ENCODE data around the gene ARHGAP6. TPM values are rescaled to one million over a fixed set of nuclear protein-coding genes. Genes with fewer than 3 reads are reported as not detected.

The ARHGAP6 gene
- polyA plus RNA-seq, 2 of the 4 experiments (the other 2 are of a cell fraction), result 0.04 TPM; not detected in 1

- no peaks in the 10 kb centered on the region for H3K4me1 ChIP-seq
- H3K9me3 ChIP-seq, result no peaks in the 10 kb centered on the region
- H3K4me3 ChIP-seq, result no peak overlapping the region
- WGBS (ENCODE audit: missing lambda C conversion rate), result 13% methylated on average over 1 of the region's 1 CpG
- no peak overlapping the region for H3K27ac ChIP-seq
- ChIA-PET POLR2A (no interaction called here), CTCF (no interaction called here)
- H3K4me2 ChIP-seq, result no peak overlapping the region
- TF ChIP-seq FOSB (CRISPR knock-in tag; IDR thresholded peaks at IDR 0.05) (no peak), ZNF302 (CRISPR knock-in tag; IDR thresholded peaks at IDR 0.05) (no peak), HES2 (IDR thresholded peaks at IDR 0.05) (no peak), ZFP36 (IDR thresholded peaks at IDR 0.05; ENCODE audit: borderline replicate concordance, partially characterized antibody) (no peak), CEBPB (IDR thresholded peaks at IDR 0.05) (no peak), HOXB13 (CRISPR knock-in tag; IDR thresholded peaks at IDR 0.05; ENCODE audit: low read depth) (no peak), JUNB (IDR thresholded peaks at IDR 0.05) (no peak), ATOH8 (CRISPR knock-in tag; IDR thresholded peaks at IDR 0.05; ENCODE audit: low read depth) (no peak), FOXS1 (CRISPR knock-in tag; IDR thresholded peaks at IDR 0.05) (no peak), ELK1 (IDR thresholded peaks at IDR 0.05; ENCODE audit: low read depth, low read length) (no peak), REST (IDR thresholded peaks at IDR 0.05) (no peak), POLR2A (IDR thresholded peaks at IDR 0.05; ENCODE audit: low read length) (no peak), CBX2 (IDR thresholded peaks at IDR 0.05; ENCODE audit: borderline replicate concordance, low read depth) (no peak), EHMT2 (IDR thresholded peaks at IDR 0.05; ENCODE audit: low read depth) (no peak), ESRRA (IDR thresholded peaks at IDR 0.05; ENCODE audit: borderline replicate concordance, low read length) (no peak), PBX3 (IDR thresholded peaks at IDR 0.05) (no peak), KDM1A (IDR thresholded peaks at IDR 0.05; ENCODE audit: low read depth) (no peak), RCOR1 (IDR thresholded peaks at IDR 0.05; ENCODE audit: low read depth, low read length) (no peak), HEYL (CRISPR knock-in tag; IDR thresholded peaks at IDR 0.05) (no peak)
- ATAC-seq (no peak), FAIRE-seq (no peak), DNase-seq (ENCODE audit: low read depth in 1 of 2, low spot score in 1 of 2) (no peak)
These were observed 378.2 kb downstream of the ARHGAP6 start for GRCh38 chrX:11287505-11287904.

GRCh38 chrX:11285651-11286050 lies 380.1 kb downstream of the ARHGAP6 start:
- FAIRE-seq, result no peak
- Histone ChIP-seq H3K4me3 (no peak overlapping the region), H3K9me3 (no peaks in the 10 kb centered on the region), H3K27ac (no peak overlapping the region), H3K4me1 (no peaks in the 10 kb centered on the region), H3K4me2 (no peak overlapping the region)
- ATAC-seq, result no peak
- WGBS (ENCODE audit: missing lambda C conversion rate), result 36% methylated on average over 3 of the region's 3 CpGs
- TF ChIP-seq FOSL2 (IDR thresholded peaks at IDR 0.05), result no peak
- no peak for TF ChIP-seq FOSL2 (CRISPR knock-in tag; IDR thresholded peaks at IDR 0.05)
- no peak for TF ChIP-seq JUN (IDR thresholded peaks at IDR 0.05)
- TF ChIP-seq KDM1A (IDR thresholded peaks at IDR 0.05; ENCODE audit: low read depth), result no peak
- TF ChIP-seq NPAS2 (CRISPR knock-in tag; IDR thresholded peaks at IDR 0.05; ENCODE audit: borderline replicate concordance), result no peak
- TF ChIP-seq TP53 (CRISPR knock-in tag; IDR thresholded peaks at IDR 0.05), result no peak
- no peak for TF ChIP-seq POLR2AphosphoS2 (conservative IDR thresholded peaks at IDR 0.05; ENCODE audit: low read length)
- DNase-seq (ENCODE audit: low read depth in 1 of 2, low spot score in 1 of 2), result no peak
- POLR2A ChIA-PET, result no interaction called here
- CTCF ChIA-PET, result no interaction called here

Measured in A549 (cell line).